Measurements from ENCODE around the gene EHF. TPM values are rescaled to one million over a fixed set of nuclear protein-coding genes. Genes with fewer than 3 reads are reported as not detected.
"Not testable (repeated sequence)": the region's sequence is repeated elsewhere in the genome, so short reads cannot be mapped to it uniquely, and the experiment has no call there.

EHF gene
- polyA plus RNA-seq, 1 donor, result 24.6 TPM

DNA sequence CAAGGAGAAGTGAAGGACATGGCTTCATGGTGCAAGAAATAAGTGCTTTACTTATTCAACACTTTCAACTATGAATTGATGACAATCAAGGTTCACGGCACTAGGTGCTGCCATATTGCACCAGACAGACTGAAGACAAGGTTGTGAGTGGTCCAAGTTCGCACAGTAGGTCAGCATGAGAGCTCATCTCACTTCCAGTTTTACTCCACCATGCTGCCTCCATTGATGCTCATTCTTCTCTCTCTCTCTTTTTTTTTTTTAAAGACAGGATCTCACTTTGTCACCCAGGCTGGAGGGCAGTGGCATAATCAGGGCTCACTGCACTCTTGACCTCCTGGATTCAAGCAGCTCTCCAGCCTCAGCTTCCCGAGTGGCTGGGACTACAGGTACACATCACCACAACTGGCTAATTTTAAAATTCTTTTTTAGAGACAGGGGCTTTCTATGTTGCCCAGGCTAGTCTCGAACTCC, 47.7 kb downstream of the EHF start:
- no peak for DNase-seq

DNA sequence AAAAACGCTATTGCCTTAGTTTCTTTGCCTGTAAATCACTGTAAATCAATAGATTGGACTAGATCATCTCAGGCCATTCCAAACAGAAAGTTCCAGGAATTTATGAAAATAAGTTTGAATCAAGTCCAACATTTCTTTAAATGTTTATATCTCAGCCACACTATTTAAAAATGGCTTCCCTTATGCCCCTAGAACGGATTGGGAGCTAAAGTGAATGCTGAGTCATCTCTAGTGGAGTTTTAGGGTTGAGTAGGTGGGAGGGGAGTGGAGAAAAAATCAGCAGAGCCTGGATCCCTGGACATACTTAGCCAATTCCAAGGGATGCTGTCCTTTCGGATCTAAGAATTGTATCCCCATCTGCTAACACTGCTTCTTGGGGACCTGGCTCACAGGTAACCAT, 48.6 kb downstream of the EHF start:
- no peak for DNase-seq

DNA sequence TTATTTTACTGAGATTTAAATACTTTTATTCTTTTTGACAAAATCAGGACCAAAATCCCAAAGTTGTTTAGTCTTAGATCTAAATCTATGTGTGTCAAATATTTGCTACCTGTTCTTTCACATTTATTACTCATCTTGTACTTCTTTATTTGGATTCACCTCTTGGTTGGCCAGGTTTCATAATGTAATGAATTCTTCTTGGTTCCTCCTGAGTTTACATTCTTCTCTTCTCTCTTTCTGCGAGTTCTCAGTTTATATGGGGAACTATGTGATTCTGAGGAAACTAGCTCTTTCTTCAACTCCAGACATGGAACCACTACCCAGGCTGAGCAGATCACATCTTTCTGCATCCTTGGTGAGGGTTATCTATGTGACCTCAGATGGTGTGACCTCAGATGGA, 50.2 kb downstream of the EHF start:
- DNase-seq, result no peak

DNA sequence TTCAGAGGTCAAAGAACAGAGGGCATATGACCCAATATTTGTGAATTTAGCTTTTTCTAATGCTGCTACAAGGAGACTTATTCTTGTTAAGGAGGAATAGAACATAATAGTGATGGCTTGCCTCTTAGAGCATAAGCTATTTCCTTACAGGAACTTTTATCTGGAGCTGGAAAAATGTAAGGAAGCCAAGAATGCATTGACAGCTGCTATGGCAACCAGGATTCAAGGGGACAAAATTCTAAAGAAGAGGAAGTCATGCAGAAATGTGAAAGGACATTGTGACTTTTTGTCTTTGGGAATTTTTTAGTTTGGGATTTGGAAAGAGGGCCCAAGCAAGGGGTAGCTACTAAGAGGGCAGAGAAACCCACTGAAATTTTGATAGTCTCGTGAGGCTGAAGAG, 51.1 kb downstream of the EHF start:
- DNase-seq, result no peak

DNA sequence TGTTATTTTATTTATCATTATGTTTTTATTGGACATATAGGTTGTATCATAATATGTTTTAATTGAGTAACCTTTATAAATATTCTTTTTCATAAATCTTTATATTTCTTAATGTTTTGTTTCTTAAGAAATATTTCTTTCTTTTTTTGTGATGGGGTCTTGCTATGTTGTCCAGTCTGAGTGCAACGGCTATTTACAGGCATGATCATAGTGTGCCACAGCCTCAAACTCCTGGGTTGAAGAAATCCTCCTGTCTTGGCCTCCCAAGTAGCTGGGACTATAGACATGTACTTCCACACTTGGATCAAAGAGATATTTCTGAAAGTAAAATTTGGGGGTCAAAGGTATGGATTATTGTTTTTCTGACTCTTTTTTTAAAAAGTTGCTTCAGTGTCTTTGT, 53.1 kb downstream of the EHF start:
- no peak for DNase-seq

DNA sequence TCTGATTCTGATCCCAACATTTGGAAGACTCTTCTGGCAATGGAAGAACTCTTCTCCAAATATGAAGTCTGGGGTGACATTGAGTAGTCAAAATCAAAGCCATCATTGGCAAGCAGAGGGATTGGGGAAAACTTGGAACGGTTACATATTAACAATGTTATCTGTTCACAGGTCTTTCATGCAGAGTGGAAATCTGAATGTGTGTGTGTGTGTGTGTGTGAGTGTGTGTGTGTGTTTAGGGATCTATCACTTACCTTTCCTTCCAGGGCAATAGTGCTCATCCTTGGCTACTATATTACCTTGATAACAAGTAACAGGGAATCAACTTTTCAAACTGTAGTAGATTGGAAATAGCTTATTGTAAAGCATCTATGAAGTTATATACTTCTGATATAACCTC, 55.3 kb downstream of the EHF start:
- no peak for DNase-seq

DNA sequence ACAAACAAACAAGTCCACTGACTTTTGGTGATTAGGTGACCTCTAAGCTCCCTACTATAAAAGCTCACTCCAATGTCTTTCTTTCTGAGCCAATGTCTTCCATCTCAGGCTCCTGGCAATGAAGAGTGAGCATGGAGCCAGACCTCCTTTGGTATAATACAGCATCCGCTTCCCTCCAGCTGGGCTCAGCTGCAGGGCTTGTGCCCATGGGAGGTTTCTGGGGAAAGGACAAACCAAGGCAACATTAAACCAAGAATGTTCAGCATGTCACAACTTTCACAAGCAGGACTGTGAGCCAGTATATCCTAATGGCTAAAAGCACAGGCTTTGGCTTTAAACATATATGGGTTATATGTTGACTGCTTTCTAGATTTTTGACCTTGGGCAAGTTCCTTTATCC, 58.8 kb downstream of the EHF start:
- DNase-seq, result no peak

DNA sequence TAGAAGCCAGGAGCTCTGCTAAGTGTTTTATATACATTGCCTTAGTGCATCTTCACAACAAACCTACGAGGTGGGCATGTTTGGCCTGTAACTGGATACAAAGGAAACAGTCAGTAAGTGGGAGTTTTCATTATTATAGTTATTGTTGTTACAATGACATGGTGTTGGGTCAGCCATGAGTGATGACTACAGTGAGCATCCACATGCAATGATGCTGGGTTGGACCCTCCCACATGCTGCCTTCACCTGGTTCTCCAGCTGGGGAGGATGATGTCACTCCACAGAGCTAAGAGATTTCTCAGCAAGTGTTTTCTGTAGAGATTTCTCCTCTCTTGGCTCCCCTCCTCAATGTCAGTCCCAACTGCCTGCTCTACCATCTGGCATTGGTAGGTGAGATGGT, 59.3 kb downstream of the EHF start:
- DNase-seq, result no peak

DNA sequence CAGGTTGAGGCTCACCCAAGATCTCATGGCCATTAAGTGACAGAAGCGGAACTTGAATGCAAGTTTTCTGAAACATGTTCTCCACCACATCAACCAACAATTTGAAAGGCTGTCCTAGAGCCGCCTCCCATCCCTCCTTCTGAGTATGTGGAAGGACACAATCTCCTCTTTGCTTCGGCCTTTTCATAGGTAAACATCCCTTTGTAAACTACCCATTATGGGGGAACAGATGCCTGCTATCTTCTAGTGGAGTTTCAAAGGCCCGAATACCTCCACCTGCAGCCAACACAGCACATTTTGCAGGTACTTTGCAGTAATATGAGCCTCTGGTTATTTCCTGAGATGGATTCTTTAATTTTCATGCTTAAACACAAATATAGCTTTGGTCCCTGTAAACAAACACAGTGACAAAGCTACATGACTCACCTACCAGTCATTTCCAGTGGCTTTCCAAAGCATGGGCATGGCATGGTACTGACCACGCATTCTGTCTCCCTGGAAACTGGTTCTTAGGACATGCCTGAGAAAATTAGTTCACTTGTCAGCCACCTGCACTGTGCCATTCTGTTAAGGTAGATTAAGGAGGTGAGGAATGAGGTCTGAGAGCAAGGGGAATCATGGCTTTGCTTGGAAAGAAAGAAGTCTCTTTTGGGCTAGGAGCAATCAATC, 60.2 kb downstream of the EHF start:
- DNase-seq, result no peak

DNA sequence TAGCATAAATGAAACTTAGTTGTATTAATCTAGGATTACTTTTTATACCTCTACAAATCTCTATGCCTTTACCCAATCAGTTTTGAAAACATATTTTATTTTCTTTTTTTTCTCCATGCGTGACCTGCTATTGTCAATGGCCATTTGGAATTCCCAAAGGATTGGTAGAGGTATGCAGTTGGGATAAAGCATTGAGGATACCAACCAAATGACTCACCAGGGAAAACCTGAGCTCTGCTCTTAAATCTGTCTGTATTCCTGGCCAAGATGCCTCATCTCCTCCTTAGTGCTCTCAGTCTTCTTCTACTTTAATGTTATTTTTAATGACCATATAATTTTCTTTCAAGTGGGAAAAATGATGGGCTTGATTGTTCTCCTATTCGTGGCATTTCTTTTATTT, 61.9 kb downstream of the EHF start:
- no peak for DNase-seq

DNA sequence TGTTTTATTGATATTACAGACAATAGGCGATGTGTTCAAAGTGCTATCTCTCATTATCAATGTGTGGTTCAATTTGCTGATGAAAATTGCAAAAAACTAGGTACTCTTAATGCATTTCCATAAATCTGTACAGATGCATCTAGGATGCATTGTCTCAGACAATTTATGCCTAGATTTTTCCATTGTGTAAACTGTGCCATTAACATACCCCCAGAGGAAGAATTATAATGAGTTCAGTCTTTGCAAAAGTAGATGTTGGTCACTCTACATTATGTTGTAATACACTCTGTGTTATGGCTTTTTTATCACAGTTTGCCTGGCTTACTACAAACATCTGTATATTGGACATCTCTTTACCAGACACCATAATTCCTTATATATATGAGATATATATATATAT, 62.5 kb downstream of the EHF start:
- no peak for DNase-seq

DNA sequence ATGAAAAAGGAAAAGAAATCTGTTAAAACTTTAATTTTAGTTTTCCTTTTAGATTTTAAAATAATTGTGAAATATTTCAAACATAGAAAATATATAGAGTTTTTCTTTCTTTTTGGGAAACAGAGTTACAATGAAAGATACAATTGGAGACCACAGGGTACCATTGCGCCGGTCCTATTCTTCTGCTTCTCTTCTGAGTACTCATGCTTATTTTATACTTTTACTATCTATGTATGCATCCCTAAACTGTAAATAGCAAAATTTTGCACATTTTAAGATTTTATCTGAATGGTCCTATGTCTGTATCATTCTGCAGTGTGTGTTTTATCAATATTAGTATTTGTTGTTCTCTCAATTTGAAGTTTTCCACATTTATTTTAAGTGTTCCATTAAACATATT, 65.0 kb downstream of the EHF start:
- DNase-seq, result no peak

DNA sequence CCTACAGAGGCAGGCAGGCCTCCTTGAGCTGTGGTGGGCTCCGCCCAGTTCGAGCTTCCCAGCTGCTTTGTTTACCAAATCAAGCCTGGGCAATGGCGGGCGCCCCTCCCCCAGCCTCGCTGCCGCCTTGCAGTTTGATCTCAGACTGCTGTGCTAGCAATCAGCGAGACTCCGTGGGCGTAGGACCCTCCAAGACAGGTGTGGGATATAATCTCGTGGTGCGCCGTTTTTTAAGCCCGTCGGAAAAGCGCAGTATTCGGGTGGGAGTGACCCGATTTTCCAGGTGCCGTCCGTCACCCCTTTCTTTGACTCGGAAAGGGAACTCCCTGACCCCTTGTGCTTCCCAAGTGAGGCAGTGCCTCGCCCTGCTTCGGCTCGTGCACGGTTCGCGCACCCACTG, 71.4 kb downstream of the EHF start:
- DNase-seq, result not testable (repeated sequence)

DNA sequence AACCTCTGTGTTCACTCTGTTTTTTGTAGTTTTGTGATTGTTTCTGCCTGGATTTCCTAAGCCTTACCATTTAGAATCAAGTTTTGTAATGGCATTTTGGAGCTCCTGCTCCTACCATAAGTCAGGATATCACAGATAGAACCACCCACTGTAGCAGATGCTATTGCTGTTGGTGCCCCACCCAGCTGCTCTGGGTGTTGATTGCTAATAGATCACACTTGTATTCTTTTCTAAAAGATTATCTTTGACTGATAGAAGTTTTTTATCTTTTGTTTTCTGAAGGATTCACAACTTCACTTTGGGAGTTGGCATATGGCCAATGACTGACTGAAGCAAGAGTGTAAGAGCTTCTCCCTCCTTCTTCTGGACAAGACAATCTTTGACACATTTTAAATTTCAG, 76.0 kb downstream of the EHF start:
- no peak for DNase-seq

DNA sequence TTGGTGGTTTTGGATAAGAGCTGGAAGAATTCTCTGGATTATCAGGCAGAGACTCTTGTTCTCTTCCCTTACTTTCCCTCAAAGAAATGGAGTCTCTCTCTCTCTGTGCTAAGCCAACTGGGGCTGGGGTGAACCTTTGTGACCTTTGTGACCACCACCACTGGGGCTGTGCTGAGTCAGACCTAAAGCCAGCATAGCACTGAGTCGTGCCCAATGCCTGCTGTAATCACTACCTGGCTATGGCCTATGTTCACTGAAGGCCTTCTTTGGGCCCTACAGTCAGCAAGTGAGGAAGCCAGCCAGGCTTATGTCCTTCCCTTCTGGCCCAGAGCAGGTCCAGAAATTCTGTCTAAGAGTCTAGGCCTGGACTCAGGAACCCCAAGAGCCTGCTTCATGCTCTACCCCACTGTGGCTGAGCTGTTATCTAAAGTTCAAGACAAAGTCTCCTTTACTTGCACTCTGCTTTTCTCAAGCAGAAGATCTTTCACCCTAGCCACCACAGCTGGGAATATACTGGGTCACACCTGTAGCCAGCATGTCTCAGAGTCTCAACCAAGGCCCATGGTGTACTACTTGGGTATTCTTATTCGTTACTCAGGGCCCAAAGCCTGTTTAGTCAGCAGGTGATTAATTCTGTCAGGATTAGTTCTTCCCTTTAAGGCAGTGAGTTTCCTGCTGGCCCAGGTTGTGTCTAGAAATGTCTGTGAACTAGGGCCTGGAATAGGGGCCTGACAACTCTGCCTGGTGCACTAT, 86.0 kb downstream of the EHF start:
- no peak for DNase-seq

DNA sequence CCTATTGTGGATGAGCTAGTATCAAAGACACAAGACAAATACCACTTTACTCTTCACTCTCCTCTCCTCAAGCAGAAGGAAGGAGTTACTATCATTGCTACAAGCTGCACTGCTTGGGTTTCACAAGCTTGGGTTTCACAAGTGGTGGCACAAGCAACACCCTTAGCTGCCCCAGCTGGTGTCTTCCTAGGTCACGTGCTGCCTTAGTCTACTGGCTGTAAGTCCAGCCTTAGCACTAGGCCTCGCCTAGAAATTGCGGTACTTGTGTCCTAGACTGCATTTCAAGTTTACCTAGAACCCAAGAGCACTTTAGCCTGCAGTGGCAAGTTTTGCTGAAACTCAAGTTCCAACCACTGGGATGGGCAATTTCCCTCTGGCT, 86.6 kb downstream of the EHF start:
- DNase-seq, result no peak

Other genes with a start within 250 kb of the EHF start
- 195 TPM for gene CAT, start 182.2 kb upstream of the EHF start, polyA plus RNA-seq (ENCODE audit: insufficient read length)
- 78.7 TPM for gene ELF5, start 107.3 kb upstream of the EHF start, polyA plus RNA-seq (ENCODE audit: insufficient read length)

Data from left kidney (tissue), 2 donors.